Measurements from ENCODE around the gene ACD.

ACD gene

GRCh38 chr16:67655363-67655762 is 4.7 kb downstream of the ACD start:
- H3K27me3 ChIP-seq, result no peaks in the 10 kb centered on the region
- H3K4me3 ChIP-seq (ENCODE audit: low read depth in 1 of 2, low read length in 1 of 2), result no peak overlapping the region
- H3K36me3 ChIP-seq, result peaks cover 17% of the 10 kb centered on the region

GRCh38 chr16:67654403-67654911 is 5.6 kb downstream of the ACD start:
- TF ChIP-seq CTCF (IDR thresholded peaks at IDR 0.05), result no peak
- Histone ChIP-seq H3K9me3 (no peaks in the 10 kb centered on the region), H3K4me1 (ENCODE audit: control insufficient read depth in 1 of 2, insufficient read depth in 1 of 2, low read depth in 1 of 2, low read length in 1 of 2) (peaks cover 10% of the 10 kb centered on the region in 2 experiments), H3K27ac (no peak overlapping the region), H3K4me3 (ENCODE audit: low read depth in 1 of 2, low read length in 1 of 2) (no peak overlapping the region), H3K36me3 (peaks cover 17% of the 10 kb centered on the region), H3K27me3 (no peaks in the 10 kb centered on the region)

More at GRCh38 chr16:67655363-67655762, 4.7 kb downstream of the ACD start:
- Histone ChIP-seq H3K27ac (no peak overlapping the region), H3K4me1 (ENCODE audit: control insufficient read depth in 1 of 2, insufficient read depth in 1 of 2, low read depth in 1 of 2, low read length in 1 of 2) (peaks cover 14 to 15% of the 10 kb centered on the region in 2 experiments), H3K9me3 (no peaks in the 10 kb centered on the region)
- TF ChIP-seq CTCF (IDR thresholded peaks at IDR 0.05), result no peak

- H3K4me3 ChIP-seq (ENCODE audit: low read depth in 1 of 2, low read length in 1 of 2), result no peak overlapping the region
- TF ChIP-seq CTCF (IDR thresholded peaks at IDR 0.05), result no peak
- no peaks in the 10 kb centered on the region for H3K27me3 ChIP-seq
- H3K36me3 ChIP-seq, result peaks cover 17% of the 10 kb centered on the region
- H3K27ac ChIP-seq, result no peak overlapping the region
- H3K9me3 ChIP-seq, result no peaks in the 10 kb centered on the region
- H3K4me1 ChIP-seq (ENCODE audit: control insufficient read depth in 1 of 2, insufficient read depth in 1 of 2, low read depth in 1 of 2, low read length in 1 of 2), result peaks cover 4% of the 10 kb centered on the region in 2 experiments
These were observed 6.2 kb downstream of the ACD start for GRCh38 chr16:67653789-67654402.

- Histone ChIP-seq H3K27ac (no peak overlapping the region), H3K27me3 (no peaks in the 10 kb centered on the region), H3K36me3 (peaks cover 15% of the 10 kb centered on the region), H3K9me3 (no peaks in the 10 kb centered on the region), H3K4me3 (ENCODE audit: low read depth in 1 of 2, low read length in 1 of 2) (no peak overlapping the region), H3K4me1 (ENCODE audit: control insufficient read depth in 1 of 2, insufficient read depth in 1 of 2, low read depth in 1 of 2, low read length in 1 of 2) (no peaks in the 10 kb centered on the region)
- TF ChIP-seq CTCF (IDR thresholded peaks at IDR 0.05), result no peak
These were observed 6.8 kb downstream of the ACD start for GRCh38 chr16:67653128-67653788.

GRCh38 chr16:67652578-67653127 is 7.4 kb downstream of the ACD start:
- peaks cover 9% of the 10 kb centered on the region for H3K36me3 ChIP-seq
- H3K4me3 ChIP-seq (ENCODE audit: low read depth in 1 of 2, low read length in 1 of 2), result no peak overlapping the region

More at GRCh38 chr16:67652578-67653127, 7.4 kb downstream of the ACD start:
- H3K4me1 ChIP-seq (ENCODE audit: control insufficient read depth in 1 of 2, insufficient read depth in 1 of 2, low read depth in 1 of 2, low read length in 1 of 2), result no peaks in the 10 kb centered on the region
- H3K9me3 ChIP-seq, result no peaks in the 10 kb centered on the region
- H3K27me3 ChIP-seq, result no peaks in the 10 kb centered on the region
- TF ChIP-seq CTCF (IDR thresholded peaks at IDR 0.05), result no peak
- H3K27ac ChIP-seq, result no peak overlapping the region

Measured in neutrophil (primary cell).